Measurements from ENCODE around the gene LEUTX.

Gene LEUTX

GRCh38 chr19:39825093-39825463, 46.4 kb downstream of the LEUTX start:
- no peak for DNase-seq

DNA sequence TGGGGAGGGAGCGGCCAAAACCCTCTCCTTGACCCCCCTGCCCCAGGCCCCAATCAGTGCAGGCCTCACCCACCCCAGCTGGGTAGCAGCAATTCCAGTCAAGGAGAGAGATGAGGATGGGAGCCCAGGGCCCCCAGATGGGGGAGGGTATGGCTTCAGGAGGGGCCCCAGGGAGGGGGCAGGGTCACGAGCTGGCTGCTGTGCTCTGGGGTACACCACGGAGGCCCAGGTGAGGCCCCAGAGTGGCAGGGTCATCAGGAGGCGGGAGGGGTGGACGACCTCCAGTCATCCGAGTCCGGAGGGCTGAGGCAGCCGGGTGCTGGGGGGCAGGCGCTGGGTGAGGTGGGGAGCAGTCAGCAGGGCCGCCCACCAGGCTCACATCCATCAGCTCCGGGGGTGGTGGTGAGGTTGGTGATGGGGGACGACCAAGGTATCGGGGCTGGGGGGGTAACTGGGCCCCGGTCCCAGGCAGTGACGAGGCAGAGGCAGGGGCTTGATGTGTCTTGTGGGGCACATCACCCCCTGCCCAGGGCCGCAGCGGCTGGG, 47.0 kb downstream of the LEUTX start:
- no peak for DNase-seq

DNA sequence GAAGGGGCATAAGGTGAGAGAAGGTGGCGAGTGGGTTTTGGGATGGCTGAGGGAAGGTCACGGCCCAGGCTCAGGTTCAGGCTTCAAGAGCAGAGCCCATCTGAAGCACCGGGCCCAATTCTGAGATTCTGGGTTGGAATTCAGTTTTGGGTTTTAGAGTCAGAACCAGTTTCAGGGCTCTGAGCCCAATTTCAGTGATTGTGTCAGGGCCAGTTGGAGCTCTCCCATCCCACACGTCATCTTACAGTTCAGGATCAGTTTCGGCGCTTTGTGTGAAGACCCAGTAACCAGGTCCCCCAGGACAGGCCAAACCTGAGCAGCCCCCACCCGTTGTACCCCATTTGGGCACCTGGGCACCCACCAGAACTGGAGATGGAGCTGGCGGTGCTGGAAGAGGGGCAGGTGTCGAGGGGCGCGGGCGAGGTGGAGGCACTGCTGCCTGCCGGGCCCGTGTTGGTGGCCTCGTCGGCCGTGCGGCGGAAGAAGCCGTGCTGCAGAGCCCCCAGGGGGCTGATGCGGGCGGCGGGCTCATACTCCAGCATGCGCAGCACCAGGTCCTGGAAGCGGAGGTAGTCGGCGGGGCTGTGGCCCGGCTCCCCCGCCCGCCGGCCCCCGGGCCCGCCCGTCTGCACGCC, 47.8 kb downstream of the LEUTX start:
- no peak for DNase-seq

DNA sequence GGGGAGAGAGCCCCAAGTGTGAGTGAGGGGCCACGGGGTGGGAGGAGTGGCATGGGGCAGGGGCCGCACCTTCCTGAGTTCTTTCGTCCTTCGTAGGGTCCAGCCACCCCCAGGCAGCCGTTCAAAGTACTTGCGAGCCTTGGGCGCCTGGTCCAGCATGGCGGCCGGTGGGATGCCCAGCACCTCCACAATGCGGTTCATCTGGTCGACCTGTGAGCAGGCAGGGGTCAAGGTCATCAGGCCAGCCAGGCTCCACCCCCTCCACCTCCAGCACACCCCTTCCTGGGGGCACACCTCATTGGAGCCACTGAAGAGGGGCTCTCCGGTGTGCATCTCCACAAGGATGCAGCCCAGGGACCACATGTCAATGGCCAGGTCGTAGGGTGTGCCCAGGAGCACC, 48.6 kb downstream of the LEUTX start:
- no peak for DNase-seq

GRCh38 chr19:39828015-39828653, 49.5 kb downstream of the LEUTX start:
- DNase-seq, result peak; percentile 51

DNA sequence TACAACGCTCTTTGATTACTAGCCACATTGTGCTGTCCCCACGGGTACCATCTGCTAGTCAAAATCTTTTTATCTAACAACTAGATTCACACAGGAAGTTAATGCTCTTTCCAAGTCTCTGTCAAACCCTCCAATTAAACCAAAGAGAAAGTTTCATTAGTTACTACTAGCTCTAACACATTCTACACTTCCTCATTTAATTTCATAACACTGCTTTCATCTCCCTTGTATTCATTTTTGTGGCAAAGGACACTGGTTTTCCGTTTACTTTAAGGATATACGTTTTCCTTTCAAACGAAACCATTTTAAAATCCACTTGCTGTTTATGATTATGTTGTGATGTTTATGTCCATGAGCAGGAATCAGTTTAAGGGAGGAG, 50.0 kb downstream of the LEUTX start:
- DNase-seq, result no peak

- DNase-seq, result no peak
Observed at GRCh38 chr19:39829702-39830275, 51.1 kb downstream of the LEUTX start.

DNA sequence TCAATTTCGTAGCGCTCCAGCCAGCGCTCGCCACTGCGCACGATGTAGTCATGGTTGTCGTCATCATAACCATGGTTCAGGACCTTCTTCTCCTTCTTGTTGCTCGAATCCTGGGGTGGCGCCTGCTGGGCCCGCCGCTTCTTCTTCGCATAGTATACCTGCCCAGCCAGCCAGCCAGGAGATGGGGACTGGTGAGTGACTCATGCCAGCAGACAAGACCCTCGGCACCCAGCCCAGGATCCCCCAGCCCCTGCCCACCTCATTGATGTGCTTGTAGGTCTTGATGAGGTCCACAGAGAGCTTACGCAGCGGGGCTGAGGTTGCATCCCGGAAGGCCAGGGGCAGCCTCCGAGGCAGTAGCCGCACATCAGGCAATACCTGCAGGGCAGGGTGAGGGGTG, 51.8 kb downstream of the LEUTX start:
- no peak for DNase-seq

- no peak for DNase-seq
Observed at GRCh38 chr19:39830847-39831246, 52.2 kb downstream of the LEUTX start.

GRCh38 chr19:39831679-39832078, 53.0 kb downstream of the LEUTX start:
- DNase-seq, result no peak

DNA sequence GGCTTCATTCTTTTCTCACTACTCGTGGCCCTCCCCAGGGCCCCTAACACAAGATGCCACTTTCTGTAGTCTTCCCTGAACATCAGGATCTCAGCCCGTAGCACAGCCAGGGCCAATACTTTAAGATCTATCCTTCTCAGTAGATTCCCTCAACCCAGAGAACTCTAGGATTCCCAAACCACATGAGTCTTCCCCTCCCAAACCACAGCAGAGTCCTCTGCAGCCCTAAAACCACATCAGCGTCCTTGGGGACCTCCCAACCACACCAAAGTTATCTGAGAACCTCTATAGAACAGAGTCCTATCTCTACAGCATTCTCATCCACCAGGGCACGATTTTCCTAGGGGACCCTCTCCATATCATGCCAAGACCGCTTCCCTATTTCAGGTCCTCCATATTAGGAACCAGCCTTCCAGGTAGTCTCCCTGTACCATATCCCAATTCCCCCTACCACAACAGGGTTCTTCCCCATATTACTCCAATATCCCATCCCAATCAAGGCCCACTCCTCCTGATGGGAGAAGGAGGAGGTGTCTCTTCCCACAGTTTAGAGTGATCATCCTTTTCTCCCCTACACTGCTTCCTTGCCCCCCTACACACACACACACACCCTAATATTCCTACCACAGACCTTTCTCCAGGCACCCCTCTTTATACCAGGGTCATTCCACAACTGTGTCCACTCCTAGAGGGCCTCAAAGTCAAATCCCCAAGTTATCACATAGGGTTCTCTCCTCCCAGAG, 53.9 kb downstream of the LEUTX start:
- DNase-seq, result peak; percentile 30

DNA sequence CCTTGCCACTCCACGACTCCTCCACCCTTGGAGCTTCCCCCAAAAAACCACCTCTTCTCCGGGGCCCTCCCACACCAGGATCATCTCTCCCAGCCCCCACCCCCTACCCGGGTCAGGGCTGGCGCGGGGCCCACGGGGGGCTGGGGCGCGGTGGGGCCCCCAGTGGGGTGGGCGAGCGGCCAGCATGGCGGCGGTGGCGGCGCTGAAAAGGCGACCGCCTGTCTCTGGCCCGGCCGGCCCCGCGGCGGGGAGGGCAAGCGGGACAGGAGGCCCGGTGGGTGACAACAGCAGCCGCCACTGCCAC, 54.5 kb downstream of the LEUTX start:
- no peak for DNase-seq

DNA sequence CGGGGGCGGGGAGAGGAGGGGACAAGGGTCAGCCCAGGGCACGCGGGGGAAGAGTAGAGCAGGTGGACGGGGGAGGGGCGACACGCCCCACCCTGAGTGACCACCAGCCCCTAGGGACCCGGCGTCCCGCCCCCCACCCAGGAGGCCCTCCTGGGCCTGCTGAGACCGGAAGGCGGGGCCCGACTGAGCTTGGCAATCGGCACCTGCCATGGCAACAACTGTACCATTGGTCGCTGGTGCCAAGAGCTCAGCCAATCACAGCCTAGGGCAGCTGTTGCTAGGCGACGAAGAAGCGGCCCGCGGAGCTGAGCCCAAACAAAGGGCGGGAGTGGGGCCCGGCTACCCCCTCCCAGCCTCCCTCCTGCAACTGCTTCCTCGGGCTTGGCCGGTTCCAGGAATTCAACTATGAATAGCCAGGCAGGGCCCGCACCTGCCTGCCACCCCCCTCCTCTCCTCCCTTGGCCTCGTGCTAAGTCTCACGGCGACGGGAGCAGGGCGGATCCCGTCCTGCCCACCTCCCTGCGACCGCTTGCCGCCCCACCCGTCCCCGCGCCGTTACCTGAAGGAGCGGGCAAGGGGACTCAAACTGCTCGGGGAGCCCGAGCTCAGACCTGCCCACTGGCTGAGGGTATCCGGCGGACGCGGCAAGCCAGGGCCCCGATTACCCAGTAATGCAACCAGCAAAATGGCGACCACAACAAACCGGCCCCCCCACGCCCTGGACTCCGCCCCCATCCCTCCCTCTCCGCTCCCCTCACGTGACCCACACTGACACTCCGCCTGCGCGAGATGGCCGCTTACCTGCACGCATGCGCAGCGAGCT, 55.0 kb downstream of the LEUTX start, which contains the start of gene DYRK1B:
TSS of gene DYRK1B (minus strand) at position 699 of the 823 bp plus-strand sequence. CDS start 2,295 bp downstream, outside the sequence.
- peak; percentile 98 for DNase-seq

- DNase-seq, result no peak
Observed at GRCh38 chr19:39834287-39834841, 55.7 kb downstream of the LEUTX start.
